Fibroblast of lung (primary cell): ENCODE measurements around the gene ZNF540. TPM values are rescaled to one million over a fixed set of nuclear protein-coding genes. Genes with fewer than 3 reads are reported as not detected.
A peak's percentile ranks its signal among the peaks of the same experiment; 100 is the strongest.
"Not testable (repeated sequence)": the region's sequence is repeated elsewhere in the genome, so short reads cannot be mapped to it uniquely, and the experiment has no call there.

Experiments used
- DNase-seq, 2 donors: peaks; one replicate each; pipeline versions ENCODE4 v3.0.0 to v3.0.0-alpha.2; 2010; ENCODE audit warnings: low read depth in 2 of 2
- H2AFZ ChIP-seq: 2 replicates; pipeline ENCODE4 v1.5.1; 2012; ENCODE audit warnings: low read length, control low read depth, inconsistent platforms
- H3K27ac ChIP-seq: 2 replicates; pipeline ENCODE4 v1.5.1; 2011; ENCODE audit warnings: low read length, control low read depth; ENCODE audit not compliant: insufficient read depth
- H3K27me3 ChIP-seq: 2 replicates; pipeline ENCODE4 v1.5.1; 2011; ENCODE audit warnings: mild to moderate bottlenecking, low read length; ENCODE audit not compliant: control insufficient read depth, insufficient read depth
- H3K36me3 ChIP-seq: 2 replicates; pipeline ENCODE4 v1.5.1; 2011; ENCODE audit warnings: low read length; ENCODE audit not compliant: control insufficient read depth, insufficient read depth
- H3K4me1 ChIP-seq: 2 replicates; pipeline ENCODE4 v1.5.1; 2011; ENCODE audit warnings: low read length; ENCODE audit not compliant: control insufficient read depth, insufficient read depth; ENCODE audit errors: extremely low read depth
- H3K4me2 ChIP-seq: 2 replicates; pipeline ENCODE4 v1.5.1; 2011; ENCODE audit warnings: low read length, control low read depth; ENCODE audit not compliant: insufficient read depth; ENCODE audit errors: extremely low read depth
- H3K4me3 ChIP-seq, 4 experiments: fragments of 200-600 bp in 1 of 4; sonication (generic) in 1 of 4; replicated peaks in 1 of 4; 2 replicates each; pipeline ENCODE4 v1.5.1; 2011 to 2016; ENCODE audit warnings: low read length in 4 of 4, low read depth in 3 of 4, mild to moderate bottlenecking in 3 of 4, control low read depth in 2 of 4, inconsistent platforms in 1 of 4, mixed read lengths in 1 of 4; ENCODE audit not compliant: insufficient read depth in 1 of 4; ENCODE audit errors: control extremely low read depth in 1 of 4
- H3K79me2 ChIP-seq: 2 replicates; pipeline ENCODE4 v1.5.1; 2012; ENCODE audit warnings: mild to moderate bottlenecking, low read length, inconsistent platforms; ENCODE audit not compliant: control insufficient read depth, insufficient read depth
- H3K9ac ChIP-seq: 2 replicates; pipeline ENCODE4 v1.5.1; 2011; ENCODE audit warnings: mild to moderate bottlenecking, low read length, control low read depth; ENCODE audit not compliant: insufficient read depth
- H3K9me3 ChIP-seq: 2 replicates; pipeline ENCODE4 v1.5.1; 2012; ENCODE audit warnings: low read depth, low read length; ENCODE audit not compliant: control insufficient read depth, insufficient read depth
- H4K20me1 ChIP-seq: 2 replicates; pipeline ENCODE4 v1.5.1; 2011; ENCODE audit warnings: low read length; ENCODE audit not compliant: control insufficient read depth, insufficient read depth; ENCODE audit errors: extremely low read depth
- CTCF ChIP-seq, 2 donors: IDR thresholded peaks in 1 of 2; conservative IDR thresholded peaks in 1 of 2; 1 replicate in 1 of 2; 2 replicates in 1 of 2; pipeline ENCODE4 v1.5.1; 2011 to 2012; ENCODE audit warnings: low read length in 2 of 2, control low read depth in 1 of 2, inconsistent platforms in 1 of 2, low read depth in 1 of 2, mild to moderate bottlenecking in 1 of 2
- EZH2 ChIP-seq: IDR thresholded peaks from 2 replicates; pipeline ENCODE4 v1.5.1; 2012; ENCODE audit warnings: low read length, control low read depth, mild to moderate bottlenecking; ENCODE audit errors: missing control alignments
- polyA plus RNA-seq, 2 donors: library from polyadenylated mRNA; depleted of rRNA in 1 of 2; stranded (reverse) in 1 of 2; unstranded in 1 of 2; fragments of >200 nt; gene quantifications; 2 replicates each; pipeline ENCODE4 v1.2.1, GENCODE V29; 2011 to 2012; ENCODE audit warnings: missing spikeins in 1 of 2
- total RNA-seq: library from RNA; depleted of rRNA; stranded (reverse); fragments of >200 nt; gene quantifications from 2 replicates; pipeline ENCODE4 v1.2.1, GENCODE V29; 2014

Gene ZNF540
- total and polyA plus RNA-seq, 2 donors (not counting 1 experiment from before 2014, with no cell fraction given) = 0.44 to 1.3 TPM

GRCh38 chr19:37655301-37655688, 60.6 kb downstream of the ZNF540 start, which contains the start of gene ZFP30:
Gene ZFP30, minus strand, starts transcription at chr19:37655465. Its CDS starts 7,643 bp downstream, at chr19:37647822.
- peak; percentile 79 to 84 for DNase-seq
- peak within 1 kb of the TSS; percentile 90 for H3K4me2 ChIP-seq
- H3K4me3 ChIP-seq = peak within 1 kb of the TSS; percentile 81 to 89 (median 83)
- H3K79me2 ChIP-seq = peaks cover 17% of the 10 kb centered on the region
- H3K27me3 ChIP-seq = no peaks in the 10 kb centered on the region
- peak within 1 kb of the TSS; percentile 99 for H2AFZ ChIP-seq
- no peaks in the 10 kb centered on the region for H3K36me3 ChIP-seq
- H3K27ac ChIP-seq = peak within 1 kb of the TSS; percentile 82
- TF ChIP-seq CTCF (conservative IDR thresholded peaks at IDR 0.05 in 1 of 2, IDR thresholded peaks at IDR 0.05 in 1 of 2; ENCODE audit: low read depth in 1 of 2, low read length in 2 of 2) (no peak), EZH2 (no peak)
- H4K20me1 ChIP-seq = no peaks in the 10 kb centered on the region
- no peaks in the 10 kb centered on the region for H3K9me3 ChIP-seq
- H3K9ac ChIP-seq = peak within 1 kb of the TSS; percentile 77
- H3K4me1 ChIP-seq = peaks cover 2% of the 10 kb centered on the region

GRCh38 chr19:37655689-37656371, 61.2 kb downstream of the ZNF540 start:
- Histone ChIP-seq H3K36me3 (no peaks in the 10 kb centered on the region), H3K4me2 (peak overlapping the region; percentile 90), H3K4me3 (peak overlapping the region; percentile 81 to 89 (median 83)), H2AFZ (peak overlapping the region; percentile 99), H3K27ac (peak overlapping the region; percentile 82), H3K9ac (peak overlapping the region; percentile 77), H4K20me1 (no peaks in the 10 kb centered on the region), H3K79me2 (peaks cover 17% of the 10 kb centered on the region), H3K27me3 (no peaks in the 10 kb centered on the region), H3K4me1 (peaks cover 2% of the 10 kb centered on the region), H3K9me3 (no peaks in the 10 kb centered on the region)
- TF ChIP-seq EZH2 (no peak), CTCF (conservative IDR thresholded peaks at IDR 0.05 in 1 of 2, IDR thresholded peaks at IDR 0.05 in 1 of 2; ENCODE audit: low read depth in 1 of 2, low read length in 2 of 2) (no peak)
- DNase-seq = peak; percentile 77 to 78

DNA sequence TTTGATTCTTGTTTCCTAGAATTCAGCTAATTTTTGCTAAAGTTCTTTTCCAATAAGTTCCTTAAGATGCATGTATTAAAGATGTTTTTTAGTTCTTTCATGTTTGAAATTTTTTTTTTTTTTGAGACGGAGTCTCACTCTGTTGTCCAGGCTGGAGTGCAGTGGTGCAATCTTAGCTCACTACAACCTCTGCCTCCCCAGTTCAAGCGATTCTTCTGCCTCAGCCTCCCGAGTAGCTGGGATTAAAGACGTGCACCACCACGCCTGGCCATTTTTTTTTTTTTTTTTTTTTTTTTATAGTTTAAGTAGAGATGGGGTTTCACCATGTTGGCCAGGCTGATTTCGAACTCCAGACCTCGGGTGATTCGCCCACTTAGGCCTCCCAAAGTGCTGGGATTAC, 62.5 kb downstream of the ZNF540 start:
- H3K27ac ChIP-seq, H3K4me1 ChIP-seq, H3K9me3 ChIP-seq, H2AFZ ChIP-seq, H3K27me3 ChIP-seq, H3K9ac ChIP-seq, H4K20me1 ChIP-seq, H3K4me3 ChIP-seq, H3K36me3 ChIP-seq, H3K4me2 ChIP-seq, DNase-seq: not testable (repeated sequence)
- peaks cover 16% of the 10 kb centered on the region for H3K79me2 ChIP-seq

Other genes with a start within 250 kb of the ZNF540 start
- gene ZNF527, start 223.8 kb upstream of the ZNF540 start, total RNA-seq = 6.6 and 8.2 TPM in 2 replicates
- gene ZNF527, start 223.8 kb upstream of the ZNF540 start, polyA plus RNA-seq = 4.1 and 4.6 TPM in 2 replicates
- gene ZNF569, start 127.4 kb upstream of the ZNF540 start, total RNA-seq = 8.5 and 11.9 TPM in 2 replicates
- gene ZNF569, start 127.4 kb upstream of the ZNF540 start, polyA plus RNA-seq = 3.0 and 4.3 TPM in 2 replicates
- gene ZNF570, start 125.5 kb upstream of the ZNF540 start, total RNA-seq = 11.7 and 13.4 TPM in 2 replicates
- 4.1 and 5.8 TPM in 2 replicates for gene ZNF570, start 125.5 kb upstream of the ZNF540 start, polyA plus RNA-seq
- gene ZNF793, start 87.9 kb upstream of the ZNF540 start, total RNA-seq = 2.6 and 5.9 TPM in 2 replicates
- 1.6 and 1.7 TPM in 2 replicates for gene ZNF793, start 87.9 kb upstream of the ZNF540 start, polyA plus RNA-seq
- gene ZNF571, start 84 bp upstream of the ZNF540 start, total RNA-seq = 3.1 and 4.1 TPM in 2 replicates
- 1.3 and 1.9 TPM in 2 replicates for gene ZNF571, start 84 bp upstream of the ZNF540 start, polyA plus RNA-seq
- gene ZFP30, start 60.6 kb downstream of the ZNF540 start, total RNA-seq = 21.8 and 23.0 TPM in 2 replicates
- 3.1 and 4.5 TPM in 2 replicates for gene ZFP30, start 60.6 kb downstream of the ZNF540 start, polyA plus RNA-seq
- gene ZNF607, start 124.9 kb downstream of the ZNF540 start, total RNA-seq = 5.9 and 6.9 TPM in 2 replicates
- gene ZNF607, start 124.9 kb downstream of the ZNF540 start, polyA plus RNA-seq = 1.9 and 2.5 TPM in 2 replicates
- gene ZNF573, start 184.7 kb downstream of the ZNF540 start, total RNA-seq = 6.2 and 8.6 TPM in 2 replicates
- 2.9 and 3.7 TPM in 2 replicates for gene ZNF573, start 184.7 kb downstream of the ZNF540 start, polyA plus RNA-seq